Activated CD8-positive, alpha-beta memory T cell treated with anti-CD3 and anti-CD28 coated beads for 4 hours (primary cell): ENCODE measurements around the gene PRR5.

Experiments
- DNase-seq, 2 donors: peaks; one replicate each; pipeline ENCODE4 v3.0.0-alpha.2; 2020; ENCODE audit warnings: low read depth in 2 of 2

The PRR5 gene

GRCh38 chr22:44714703-44715350 lies 12.8 kb downstream of the PRR5 start:
- DNase-seq = no peak

GRCh38 chr22:44718418-44718817 lies 16.4 kb downstream of the PRR5 start:
- DNase-seq = no peak

GRCh38 chr22:44719586-44720368 lies 17.8 kb downstream of the PRR5 start:
- no peak for DNase-seq

GRCh38 chr22:44721213-44721612 lies 19.2 kb downstream of the PRR5 start:
- DNase-seq = no peak

GRCh38 chr22:44722611-44723010 lies 20.6 kb downstream of the PRR5 start:
- no peak for DNase-seq

GRCh38 chr22:44723801-44724200 lies 21.8 kb downstream of the PRR5 start:
- DNase-seq = no peak

- no peak for DNase-seq
These were observed 22.4 kb downstream of the PRR5 start for GRCh38 chr22:44724416-44724815.

GRCh38 chr22:44724859-44725258 lies 22.9 kb downstream of the PRR5 start:
- DNase-seq = no peak

- no peak for DNase-seq
These were observed 24.4 kb downstream of the PRR5 start for GRCh38 chr22:44726439-44726838.

GRCh38 chr22:44727148-44727547 lies 25.1 kb downstream of the PRR5 start:
- no peak for DNase-seq

GRCh38 chr22:44727709-44728108 lies 25.7 kb downstream of the PRR5 start:
- no peak for DNase-seq

- no peak for DNase-seq
These were observed 26.8 kb downstream of the PRR5 start for GRCh38 chr22:44728761-44729324.

- no peak for DNase-seq
These were observed 27.5 kb downstream of the PRR5 start for GRCh38 chr22:44729391-44730021.

GRCh38 chr22:44730022-44730393 lies 28.0 kb downstream of the PRR5 start:
- no peak for DNase-seq

- DNase-seq = no peak
These were observed 28.7 kb downstream of the PRR5 start for GRCh38 chr22:44730490-44731356.

- no peak for DNase-seq
These were observed 29.5 kb downstream of the PRR5 start for GRCh38 chr22:44731357-44731970.

- DNase-seq = no peak
These were observed 30.1 kb downstream of the PRR5 start for GRCh38 chr22:44732017-44732561.

- no peak for DNase-seq
These were observed 30.7 kb downstream of the PRR5 start for GRCh38 chr22:44732661-44733060.

- DNase-seq = no peak
These were observed 31.6 kb downstream of the PRR5 start for GRCh38 chr22:44733426-44734106.

- DNase-seq = no peak
These were observed 32.3 kb downstream of the PRR5 start for GRCh38 chr22:44734278-44734677.
